ENCODE results near the gene GSTA2. TPM values are rescaled to one million over a fixed set of nuclear protein-coding genes. Genes with fewer than 3 reads are reported as not detected.

GSTA2 gene
- not detected in 2 replicates for total RNA-seq

GRCh38 chr6:52763322-52763916, at the start of gene GSTA2:
TSS of gene GSTA2 (minus strand) at chr6:52763475. CDS start at chr6:52757947, 5,528 bp downstream.

GRCh38 chr6:52803668-52804255, 40.5 kb upstream of the GSTA2 start, which contains the start of gene GSTA1:
TSS of gene GSTA1 (minus strand) at chr6:52803816. CDS start at chr6:52799267, 4,549 bp downstream.

Other genes with a start within 250 kb of the GSTA2 start
- gene TRAM2, start 186.4 kb downstream of the GSTA2 start, total RNA-seq, result 77.6 and 92.5 TPM in 2 replicates
- gene TMEM14A, start 92.4 kb downstream of the GSTA2 start, total RNA-seq, result 29.6 and 35.0 TPM in 2 replicates
- gene GSTA1, start 40.3 kb upstream of the GSTA2 start, total RNA-seq, result not detected in 2 replicates
- gene GSTA5, start 77.3 kb upstream of the GSTA2 start, total RNA-seq, result not detected in 2 replicates
- gene GSTA3, start 146.2 kb upstream of the GSTA2 start, total RNA-seq, result not detected in 2 replicates
- 38.0 and 45.8 TPM in 2 replicates for gene GSTA4, start 231.8 kb upstream of the GSTA2 start, total RNA-seq

Data from pericardium fibroblast (primary cell).